KMS-11 (cell line): Measurements from ENCODE around the gene ZNF320.
"Not testable (repeated sequence)": the region's sequence is repeated elsewhere in the genome, so short reads cannot be mapped to it uniquely, and the experiment has no call there.

ENCODE experiments used
- H2AFZ ChIP-seq: fragments of 200-600 bp; sonication (generic); 2 replicates; pipeline ENCODE4 v1.6.1; 2016; ENCODE audit warnings: antibody characterized with exemption, mixed run types, low read depth
- H3K27ac ChIP-seq: fragments of 200-600 bp; sonication (generic); 2 replicates; pipeline ENCODE4 v1.6.1; 2016; ENCODE audit warnings: mild to moderate bottlenecking, mixed run types
- H3K27me3 ChIP-seq: fragments of 200-600 bp; sonication (generic); 2 replicates; pipeline ENCODE4 v1.6.1; 2017; ENCODE audit warnings: mild to moderate bottlenecking, low read depth, mixed run types, moderate library complexity; ENCODE audit not compliant: insufficient read depth
- H3K36me3 ChIP-seq: fragments of 200-600 bp; sonication (generic); 2 replicates; pipeline ENCODE4 v1.6.1; 2017; ENCODE audit warnings: mild to moderate bottlenecking, mixed run types; ENCODE audit not compliant: insufficient read depth
- H3K4me1 ChIP-seq: fragments of 200-600 bp; sonication (generic); 2 replicates; pipeline ENCODE4 v1.6.1; 2016; ENCODE audit warnings: mild to moderate bottlenecking, low read depth, mixed run types; ENCODE audit not compliant: poor library complexity, severe bottlenecking
- H3K4me2 ChIP-seq: fragments of 200-600 bp; sonication (generic); 2 replicates; pipeline ENCODE4 v1.7.0; 2016; ENCODE audit warnings: mild to moderate bottlenecking, mixed run types
- H3K4me3 ChIP-seq: fragments of 200-600 bp; sonication (generic); IDR thresholded peaks from 2 replicates; pipeline ENCODE4 v1.6.1; 2017; ENCODE audit warnings: low read depth, low read length, mixed read lengths; ENCODE audit not compliant: insufficient read depth
- H3K79me2 ChIP-seq: fragments of 200-600 bp; sonication (generic); 2 replicates; pipeline ENCODE4 v1.6.1; 2016; ENCODE audit warnings: low read depth, mixed run types; ENCODE audit not compliant: insufficient read depth
- H3K9ac ChIP-seq: fragments of 200-600 bp; sonication (generic); 2 replicates; pipeline ENCODE4 v1.6.1; 2016; ENCODE audit warnings: mild to moderate bottlenecking, mixed run types
- H4K20me1 ChIP-seq: fragments of 200-600 bp; sonication (generic); 2 replicates; pipeline ENCODE4 v1.6.1; 2016; ENCODE audit warnings: mild to moderate bottlenecking, mixed run types; ENCODE audit not compliant: insufficient read depth
- CTCF ChIP-seq: fragments of 200-600 bp; sonication (generic); conservative IDR thresholded peaks from 2 replicates; pipeline ENCODE4 v1.6.1; 2017; ENCODE audit warnings: low read depth, mild to moderate bottlenecking, antibody characterized with exemption, low read length, moderate library complexity, mixed read lengths

The ZNF320 gene

GRCh38 chr19:52938761-52939160, 41.3 kb upstream of the ZNF320 start:
- no peak overlapping the region for H3K4me3 ChIP-seq
- no peak overlapping the region for H3K9ac ChIP-seq
- H3K27me3 ChIP-seq = no peaks in the 10 kb centered on the region
- no peaks in the 10 kb centered on the region for H4K20me1 ChIP-seq
- H3K36me3 ChIP-seq = no peaks in the 10 kb centered on the region
- no peak overlapping the region for H2AFZ ChIP-seq
- no peaks in the 10 kb centered on the region for H3K79me2 ChIP-seq
- no peak for TF ChIP-seq CTCF
- no peaks in the 10 kb centered on the region for H3K4me1 ChIP-seq
- no peak overlapping the region for H3K4me2 ChIP-seq
- no peak overlapping the region for H3K27ac ChIP-seq

- no peak overlapping the region for H3K27ac ChIP-seq
Observed at GRCh38 chr19:52936954-52937325, 39.5 kb upstream of the ZNF320 start.

GRCh38 chr19:52936151-52936953, 38.9 kb upstream of the ZNF320 start:
- Histone ChIP-seq H3K27ac (no peak overlapping the region), H3K4me2 (no peak overlapping the region), H3K9ac (no peak overlapping the region), H3K4me1 (no peaks in the 10 kb centered on the region), H4K20me1 (no peaks in the 10 kb centered on the region), H3K4me3 (no peak overlapping the region), H3K36me3 (no peaks in the 10 kb centered on the region), H2AFZ (no peak overlapping the region), H3K79me2 (no peaks in the 10 kb centered on the region), H3K27me3 (no peaks in the 10 kb centered on the region)
- no peak for TF ChIP-seq CTCF

More at GRCh38 chr19:52936954-52937325, 39.5 kb upstream of the ZNF320 start:
- no peak overlapping the region for H3K9ac ChIP-seq
- H3K79me2 ChIP-seq = no peaks in the 10 kb centered on the region
- TF ChIP-seq CTCF = no peak
- H3K4me3 ChIP-seq = no peak overlapping the region
- no peaks in the 10 kb centered on the region for H4K20me1 ChIP-seq
- no peaks in the 10 kb centered on the region for H3K27me3 ChIP-seq
- no peaks in the 10 kb centered on the region for H3K4me1 ChIP-seq
- H3K4me2 ChIP-seq = no peak overlapping the region
- H2AFZ ChIP-seq = no peak overlapping the region
- no peaks in the 10 kb centered on the region for H3K36me3 ChIP-seq

- H3K36me3 ChIP-seq = no peaks in the 10 kb centered on the region
- H3K9ac ChIP-seq = no peak overlapping the region
- H2AFZ ChIP-seq = no peak overlapping the region
- no peaks in the 10 kb centered on the region for H3K27me3 ChIP-seq
- no peaks in the 10 kb centered on the region for H3K79me2 ChIP-seq
- H3K4me1 ChIP-seq = no peaks in the 10 kb centered on the region
- no peak for TF ChIP-seq CTCF
- H3K4me2 ChIP-seq = no peak overlapping the region
- no peak overlapping the region for H3K4me3 ChIP-seq
- H4K20me1 ChIP-seq = no peaks in the 10 kb centered on the region
- H3K27ac ChIP-seq = no peak overlapping the region
Observed at GRCh38 chr19:52935434-52935833, 38.0 kb upstream of the ZNF320 start.

GRCh38 chr19:52924641-52925040, 27.2 kb upstream of the ZNF320 start:
- not testable (repeated sequence) for H3K79me2 ChIP-seq, H3K4me1 ChIP-seq, H4K20me1 ChIP-seq, H3K4me3 ChIP-seq, H3K4me2 ChIP-seq, H3K27ac ChIP-seq, H3K36me3 ChIP-seq, H2AFZ ChIP-seq, H3K27me3 ChIP-seq, H3K9ac ChIP-seq
